ENCODE data around the gene DQX1.

- TF ChIP-seq CTCF (conservative IDR thresholded peaks at IDR 0.05) (no peak), EZH2 (IDR thresholded peaks at IDR 0.05; ENCODE audit: low read depth) (no peak)
These were observed 18.0 kb downstream of the DQX1 start for GRCh38 chr2:74507926-74508520.

All from PC-9 (cell line).